C4-2B (cell line): ENCODE data around the gene NR1D2.

Experiments
- CTCF ChIP-seq: fragments of 450-650 bp; conservative IDR thresholded peaks from 2 replicates; pipeline ENCODE4 v1.5.1; 2017; ENCODE audit warnings: mild to moderate bottlenecking
- ZFX ChIP-seq: fragments of 450-650 bp; IDR thresholded peaks from 2 replicates; pipeline ENCODE4 v1.6.1; 2017

DNA sequence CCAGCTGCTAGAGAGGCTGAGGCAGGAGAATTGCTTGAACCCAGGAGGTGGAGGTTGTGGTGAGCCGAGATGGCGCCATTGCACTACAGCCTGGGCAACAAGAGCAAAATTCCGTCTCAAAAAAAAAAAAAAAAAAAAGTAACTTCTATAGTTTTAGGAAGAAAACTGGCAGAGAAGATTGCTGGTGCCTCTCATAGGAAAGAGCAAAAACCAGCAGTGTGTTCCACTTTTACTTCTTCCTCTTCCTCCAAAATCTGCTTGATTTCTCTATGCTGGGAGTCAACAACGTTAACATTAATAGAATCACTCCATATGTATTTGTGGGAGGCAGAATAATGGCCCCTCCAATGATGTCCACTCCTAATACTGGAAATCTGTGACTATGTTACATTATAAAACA lies 12.5 kb upstream of the NR1D2 start:
- TF ChIP-seq ZFX = no peak
- no peak for TF ChIP-seq CTCF
